Renal cortex interstitium (tissue), 11 donors: ENCODE measurements around the gene PBRM1. TPM values are rescaled to one million over a fixed set of nuclear protein-coding genes. Genes with fewer than 3 reads are reported as not detected.
"Not testable (repeated sequence)": the region's sequence is repeated elsewhere in the genome, so short reads cannot be mapped to it uniquely, and the experiment has no call there.

ENCODE experiments used
- DNase-seq, 11 donors: peaks; one replicate each; pipeline ENCODE4 v3.0.0-alpha.2; 2013; ENCODE audit warnings: low read depth in 9 of 11, low spot score in 4 of 11; ENCODE audit errors: extremely low read depth in 1 of 11
- polyA plus RNA-seq, 3 donors: library from polyadenylated mRNA; unstranded; fragments of 120-200 nt; gene quantifications; one replicate each; pipeline ENCODE4 v1.2.1, GENCODE V29; 2013; ENCODE audit not compliant: insufficient read length in 3 of 3

The PBRM1 gene
- polyA plus RNA-seq, 3 donors = 56.3 to 65.6 (median 64.0) TPM

- DNase-seq = no peak
Observed at GRCh38 chr3:52679811-52680210, 5.9 kb downstream of the PBRM1 start.

- DNase-seq = no peak
Observed at GRCh38 chr3:52679199-52679538, 6.5 kb downstream of the PBRM1 start.

DNA sequence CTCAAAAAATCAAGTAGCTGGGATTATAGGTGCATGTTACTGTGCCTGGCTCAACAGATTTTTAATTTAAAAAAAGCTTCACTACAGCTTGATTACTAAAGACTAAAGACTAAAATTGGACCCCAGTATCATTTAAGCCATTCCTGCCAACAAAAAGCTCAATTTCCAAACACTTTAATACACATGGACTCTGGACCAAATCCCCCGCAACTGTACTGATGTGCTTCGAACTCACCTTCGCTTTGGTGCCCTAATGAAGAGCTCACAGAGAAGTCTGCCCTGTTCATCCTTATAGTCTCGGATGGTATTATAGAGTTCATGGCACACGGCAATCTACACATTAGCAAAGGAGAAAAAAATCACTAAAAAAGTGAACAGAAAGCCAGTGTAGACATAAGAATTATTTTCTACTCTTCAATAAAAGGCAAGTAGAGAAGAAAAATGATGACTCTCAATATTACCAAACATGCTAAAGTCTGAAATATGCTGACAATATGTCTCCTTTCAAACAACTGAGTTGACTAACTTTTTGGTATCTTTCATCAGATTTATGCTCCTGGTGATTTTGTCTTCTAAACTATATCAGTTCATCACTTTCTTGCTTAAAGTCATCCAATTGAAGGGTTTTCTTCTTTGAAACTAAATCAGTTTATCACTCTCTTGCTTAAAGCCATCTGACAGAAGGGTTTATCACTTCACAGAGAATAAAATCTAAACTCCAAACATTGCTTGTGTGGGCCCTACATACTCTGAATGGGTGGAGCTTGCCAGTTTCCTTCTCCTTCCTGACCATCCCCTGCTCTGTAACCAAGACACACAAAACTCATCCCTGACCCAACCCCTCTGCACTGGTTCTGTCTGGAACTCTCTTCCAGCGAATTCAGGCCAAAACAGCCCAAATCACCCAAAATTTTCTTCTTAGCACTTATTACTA is 7.2 kb downstream of the PBRM1 start:
- no peak for DNase-seq

DNA sequence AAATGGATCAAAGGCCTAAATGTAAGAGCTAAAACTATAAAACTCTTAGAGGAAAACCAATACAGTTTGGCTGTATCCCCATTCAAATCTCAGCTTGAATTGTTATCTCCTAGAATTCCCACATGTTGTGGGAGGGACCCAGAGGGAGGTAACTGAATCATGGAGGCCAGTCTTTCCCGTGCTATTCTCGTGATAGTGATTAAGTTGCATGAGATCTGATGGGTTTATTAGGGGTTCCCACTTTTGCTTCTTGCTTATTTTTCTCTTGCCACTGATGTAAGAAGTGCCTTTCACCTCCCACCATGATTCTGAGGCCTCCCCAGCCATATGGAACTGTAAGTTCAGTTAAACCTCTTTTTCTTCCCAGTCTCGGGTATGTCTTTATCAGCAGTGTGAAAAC is 9.5 kb downstream of the PBRM1 start:
- DNase-seq = not testable (repeated sequence)

GRCh38 chr3:52671676-52672075 is 14.0 kb downstream of the PBRM1 start:
- no peak for DNase-seq

GRCh38 chr3:52670621-52671521 is 14.8 kb downstream of the PBRM1 start:
- no peak for DNase-seq

- DNase-seq = no peak
Observed at GRCh38 chr3:52663098-52663497, 22.6 kb downstream of the PBRM1 start.

GRCh38 chr3:52660046-52660445 is 25.7 kb downstream of the PBRM1 start:
- no peak for DNase-seq

GRCh38 chr3:52655895-52656294 is 29.8 kb downstream of the PBRM1 start:
- no peak for DNase-seq

DNA sequence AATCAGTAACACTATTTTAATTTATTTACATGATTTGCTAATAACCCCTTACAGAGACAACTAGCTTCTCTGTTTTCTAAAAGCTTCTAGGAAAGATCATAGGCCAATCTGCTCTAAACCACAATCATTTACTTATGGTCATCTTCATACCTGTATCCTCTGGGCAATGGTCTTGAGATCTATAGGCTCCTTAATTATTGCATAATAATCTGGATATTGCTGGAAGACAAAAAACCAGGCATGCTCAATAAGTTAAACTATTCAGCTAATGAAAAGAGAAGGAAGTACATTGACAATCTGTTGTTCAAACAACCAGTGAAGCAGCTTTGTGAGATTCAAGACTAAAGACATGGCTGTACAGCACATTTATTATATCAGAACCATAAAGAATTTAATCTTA is 34.1 kb downstream of the PBRM1 start:
- DNase-seq = no peak

GRCh38 chr3:52650439-52650838 is 35.3 kb downstream of the PBRM1 start:
- DNase-seq = no peak

GRCh38 chr3:52649461-52650210 is 36.1 kb downstream of the PBRM1 start:
- no peak for DNase-seq

DNA sequence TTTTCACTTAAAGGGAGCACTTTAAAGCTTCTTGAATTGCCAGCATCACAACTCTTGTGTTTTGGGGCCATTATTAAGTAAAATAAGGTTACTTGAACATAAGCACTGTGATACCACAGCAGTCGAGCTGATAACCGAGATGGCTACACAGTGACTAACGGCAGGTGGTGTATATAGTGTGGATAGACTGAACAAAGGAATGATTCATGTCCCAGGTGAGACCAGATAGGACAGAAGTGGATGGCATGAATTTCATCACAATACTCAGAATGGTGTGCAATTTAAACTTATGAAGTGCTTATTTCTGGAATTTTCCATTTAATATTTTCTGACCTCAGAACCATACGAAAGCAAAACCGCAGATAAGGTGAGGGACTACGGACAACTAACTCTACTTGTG is 40.2 kb downstream of the PBRM1 start:
- no peak for DNase-seq

DNA sequence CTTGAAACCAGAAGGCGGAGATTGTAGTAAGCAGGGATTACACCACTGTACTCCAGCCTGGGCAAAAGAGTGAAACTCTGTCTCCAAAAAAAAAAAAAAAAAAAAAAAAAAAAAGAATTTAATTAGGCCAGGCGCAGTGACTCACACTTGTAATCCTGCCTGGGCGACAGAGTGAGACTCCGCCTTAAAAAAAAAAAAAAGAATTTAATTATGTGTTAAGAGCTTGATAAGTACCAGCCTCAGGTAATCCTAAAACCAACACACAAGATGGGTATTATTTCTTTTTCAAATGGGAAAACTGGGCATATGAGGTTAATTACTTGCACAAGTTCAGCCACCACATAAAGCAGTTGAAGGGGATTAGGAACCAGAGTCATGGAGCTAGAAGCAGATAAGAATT is 49.0 kb downstream of the PBRM1 start:
- no peak for DNase-seq

DNA sequence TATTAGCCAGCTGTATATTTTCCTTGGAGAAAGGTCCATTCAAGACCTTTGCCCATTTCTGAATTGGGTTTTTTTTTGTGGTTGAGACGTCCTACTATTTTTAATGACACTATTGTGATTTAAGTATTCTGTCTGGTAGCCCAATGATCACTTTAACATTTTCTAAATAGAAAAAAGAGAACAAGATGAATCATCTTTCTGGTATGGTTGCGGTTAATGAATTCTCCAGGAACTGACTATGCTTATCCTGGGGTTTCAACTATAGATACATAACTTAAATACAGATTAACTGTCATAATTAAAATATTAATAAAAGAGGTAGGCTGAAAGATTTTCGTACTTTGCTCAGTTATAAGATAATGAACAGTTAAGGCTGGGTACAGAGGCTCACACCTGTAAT is 51.9 kb downstream of the PBRM1 start:
- no peak for DNase-seq

DNA sequence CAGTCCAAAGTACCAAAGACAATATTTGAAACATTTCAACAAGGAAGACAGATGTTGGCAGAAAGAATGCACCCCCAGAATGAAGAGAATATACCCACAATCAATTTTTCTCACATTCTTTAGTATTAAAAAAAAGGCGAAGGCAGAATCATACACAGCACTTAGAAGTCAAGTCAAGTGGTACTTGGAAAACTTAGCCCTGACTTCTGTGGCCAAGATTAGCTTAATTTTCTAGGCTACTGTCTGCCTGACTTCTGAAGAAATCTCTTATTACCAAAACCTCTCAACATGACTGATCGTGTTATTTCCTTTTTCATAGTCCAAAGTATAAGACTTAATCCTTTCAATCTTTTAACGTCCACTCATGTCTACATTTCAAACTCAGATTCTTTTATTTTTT is 60.7 kb downstream of the PBRM1 start:
- no peak for DNase-seq

GRCh38 chr3:52623234-52623792 is 62.4 kb downstream of the PBRM1 start:
- DNase-seq = no peak

- DNase-seq = no peak
Observed at GRCh38 chr3:52620580-52620979, 65.1 kb downstream of the PBRM1 start.

GRCh38 chr3:52615166-52615565 is 70.5 kb downstream of the PBRM1 start:
- DNase-seq = no peak
